ENCODE data around the gene VLDLR.

Gene VLDLR

GRCh38 chr9:2621722-2622460 lies at the start of gene VLDLR:
VLDLR (plus strand) TSS chr9:2621787; CDS start chr9:2622190, 403 bp downstream.
- DNase-seq = no peak

GRCh38 chr9:2574203-2574602 lies 47.4 kb upstream of the VLDLR start:
- DNase-seq = no peak

GRCh38 chr9:2576631-2577030 lies 45.0 kb upstream of the VLDLR start:
- no peak for DNase-seq

- no peak for DNase-seq
Measured at GRCh38 chr9:2583308-2584013, 38.1 kb upstream of the VLDLR start.

- DNase-seq = no peak
Measured at GRCh38 chr9:2591967-2592366, 29.6 kb upstream of the VLDLR start.

GRCh38 chr9:2593744-2594143 lies 27.8 kb upstream of the VLDLR start:
- DNase-seq = no peak

- no peak for DNase-seq
Measured at GRCh38 chr9:2595973-2596372, 25.6 kb upstream of the VLDLR start.

GRCh38 chr9:2597483-2597882 lies 24.1 kb upstream of the VLDLR start:
- no peak for DNase-seq

GRCh38 chr9:2599896-2600295 lies 21.7 kb upstream of the VLDLR start:
- no peak for DNase-seq

- DNase-seq = no peak
Measured at GRCh38 chr9:2600307-2600706, 21.3 kb upstream of the VLDLR start.

GRCh38 chr9:2601785-2602378 lies 19.7 kb upstream of the VLDLR start:
- no peak for DNase-seq

- DNase-seq = no peak
Measured at GRCh38 chr9:2602704-2603116, 18.9 kb upstream of the VLDLR start.

GRCh38 chr9:2603621-2604020 lies 18.0 kb upstream of the VLDLR start:
- no peak for DNase-seq

- no peak for DNase-seq
Measured at GRCh38 chr9:2605246-2605645, 16.3 kb upstream of the VLDLR start.

GRCh38 chr9:2608276-2608675 lies 13.3 kb upstream of the VLDLR start:
- no peak for DNase-seq

GRCh38 chr9:2610985-2611384 lies 10.6 kb upstream of the VLDLR start:
- DNase-seq = no peak

GRCh38 chr9:2611961-2612360 lies 9.6 kb upstream of the VLDLR start:
- DNase-seq = no peak

- DNase-seq = no peak
Measured at GRCh38 chr9:2613730-2614271, 7.8 kb upstream of the VLDLR start.

GRCh38 chr9:2615497-2615896 lies 6.1 kb upstream of the VLDLR start:
- DNase-seq = no peak

GRCh38 chr9:2616692-2617377 lies 4.8 kb upstream of the VLDLR start:
- no peak for DNase-seq

- DNase-seq = no peak
Measured at GRCh38 chr9:2618289-2618688, 3.3 kb upstream of the VLDLR start.

- DNase-seq = peak; percentile 14
Measured at GRCh38 chr9:2620919-2621721, 467 bp upstream of the VLDLR start.

Data from CD4-positive, alpha-beta T cell treated with Interleukin-17A for 1 hour (primary cell).